Measurements from ENCODE around the gene RD3L. TPM values are rescaled to one million over a fixed set of nuclear protein-coding genes. Genes with fewer than 3 reads are reported as not detected.

Gene RD3L
- total and polyA plus RNA-seq, 9 of the 15 experiments (the other 6 are each of a cell fraction or from before 2014, with no cell fraction given), result 0.14 TPM; not detected in 8

GRCh38 chr14:103920981-103921854, 21.1 kb downstream of the RD3L start (continued):
- TF ChIP-seq AFF1 (IDR thresholded peaks at IDR 0.05; ENCODE audit: low read depth in 1 of 2, partially characterized antibody in 2 of 2), result no peak
- no peak for TF ChIP-seq SMARCB1 (IDR thresholded peaks at IDR 0.05; ENCODE audit: insufficient read length, low read depth)
- TF ChIP-seq KAT2B (IDR thresholded peaks at IDR 0.05; ENCODE audit: low read depth, low read length), result no peak
- TF ChIP-seq MYC (IDR thresholded peaks at IDR 0.05; ENCODE audit: low read depth, low read length), result peak; percentile 73
- TF ChIP-seq MYC (CRISPR knock-in tag; IDR thresholded peaks at IDR 0.05; ENCODE audit: borderline replicate concordance, low read depth), result no peak
- no peak for TF ChIP-seq ETS2 (tag; IDR thresholded peaks at IDR 0.05; ENCODE audit: borderline replicate concordance, poor library complexity, severe bottlenecking)
- peak; percentile 88 for TF ChIP-seq SP1 (CRISPR knock-in tag; IDR thresholded peaks at IDR 0.05)
- TF ChIP-seq NFATC3 (IDR thresholded peaks at IDR 0.05), result no peak
- TF ChIP-seq MBD2 (IDR thresholded peaks at IDR 0.05; ENCODE audit: borderline replicate concordance, low read depth), result peak; percentile 70
